Parathyroid adenoma (tissue), 2 donors: ENCODE data around the gene CCDC183.

ENCODE experiments used
- H2AFZ ChIP-seq: fragments of 300-600 bp; sonication (generic); one replicate; pipeline ENCODE4 v1.7.0; 2017; ENCODE audit warnings: antibody characterized with exemption, mild to moderate bottlenecking
- H3K27ac ChIP-seq: fragments of 300-600 bp; sonication (generic); one replicate; pipeline ENCODE4 v1.7.0; 2017
- H3K27me3 ChIP-seq: fragments of 300-600 bp; sonication (generic); one replicate; pipeline ENCODE4 v1.7.0; 2017; ENCODE audit warnings: low read length; ENCODE audit not compliant: control insufficient read depth, insufficient read depth
- H3K36me3 ChIP-seq: fragments of 300-600 bp; sonication (generic); one replicate; pipeline ENCODE4 v1.7.0; 2017; ENCODE audit warnings: low read length; ENCODE audit not compliant: control insufficient read depth, insufficient read depth
- H3K4me1 ChIP-seq: fragments of 300-600 bp; sonication (generic); one replicate; pipeline ENCODE4 v1.7.0; 2017; ENCODE audit warnings: control low read depth
- H3K4me2 ChIP-seq: fragments of 300-600 bp; sonication (generic); one replicate; pipeline ENCODE4 v1.7.0; 2017; ENCODE audit warnings: low read length
- H3K4me3 ChIP-seq: fragments of 300-600 bp; sonication (generic); one replicate; pipeline ENCODE4 v1.7.0; 2017; ENCODE audit warnings: low read depth, low read length
- H3K79me2 ChIP-seq: fragments of 300-600 bp; sonication (generic); one replicate; pipeline ENCODE4 v1.7.0; 2017; ENCODE audit warnings: control low read depth
- H3K9ac ChIP-seq: fragments of 300-600 bp; sonication (generic); one replicate; pipeline ENCODE4 v1.7.0; 2017; ENCODE audit warnings: mild to moderate bottlenecking
- H3K9me3 ChIP-seq: fragments of 300-600 bp; sonication (generic); one replicate; pipeline ENCODE4 v1.7.0; 2017; ENCODE audit warnings: low read length; ENCODE audit not compliant: control insufficient read depth
- CTCF ChIP-seq: fragments of 300-600 bp; sonication (generic); IDR thresholded peaks from one replicate; pipeline ENCODE4 v1.7.0; 2017; ENCODE audit warnings: antibody characterized with exemption, mild to moderate bottlenecking
- donor health status: primary hyperparathyroidism.

Gene CCDC183

GRCh38 chr9:136856079-136856476 lies 59.9 kb downstream of the CCDC183 start:
- TF ChIP-seq CTCF: no peak
- Histone ChIP-seq H3K4me1 (no peaks in the 10 kb centered on the region), H3K9me3 (no peaks in the 10 kb centered on the region), H3K27me3 (no peaks in the 10 kb centered on the region), H3K36me3 (no peaks in the 10 kb centered on the region), H3K79me2 (no peaks in the 10 kb centered on the region), H3K27ac (no peak overlapping the region), H3K4me2 (no peak overlapping the region), H3K9ac (no peak overlapping the region), H3K4me3 (no peak overlapping the region), H2AFZ (no peak overlapping the region)

GRCh38 chr9:136856541-136857141 lies 60.5 kb downstream of the CCDC183 start:
- H3K4me1 ChIP-seq: no peaks in the 10 kb centered on the region
- no peak for TF ChIP-seq CTCF

GRCh38 chr9:136857166-136857565 lies 61.0 kb downstream of the CCDC183 start:
- H3K27me3 ChIP-seq: no peaks in the 10 kb centered on the region
- H3K4me1 ChIP-seq: no peaks in the 10 kb centered on the region
- H3K36me3 ChIP-seq: no peaks in the 10 kb centered on the region
- H2AFZ ChIP-seq: no peak overlapping the region
- H3K4me3 ChIP-seq: no peak overlapping the region
- no peak overlapping the region for H3K4me2 ChIP-seq
- H3K9ac ChIP-seq: no peak overlapping the region
- TF ChIP-seq CTCF: no peak
- no peaks in the 10 kb centered on the region for H3K9me3 ChIP-seq
- no peak overlapping the region for H3K27ac ChIP-seq
- no peaks in the 10 kb centered on the region for H3K79me2 ChIP-seq

More at GRCh38 chr9:136856541-136857141, 60.5 kb downstream of the CCDC183 start:
- Histone ChIP-seq H3K4me3 (no peak overlapping the region), H3K9ac (no peak overlapping the region), H3K79me2 (no peaks in the 10 kb centered on the region), H3K9me3 (no peaks in the 10 kb centered on the region), H2AFZ (no peak overlapping the region), H3K36me3 (no peaks in the 10 kb centered on the region), H3K27ac (no peak overlapping the region), H3K27me3 (no peaks in the 10 kb centered on the region), H3K4me2 (no peak overlapping the region)
